GM12865 (cell line): ENCODE measurements around the gene NRXN2.

ENCODE experiments used
- DNase-seq: peaks from one replicate; pipeline ENCODE4 v3.0.0; 2010; ENCODE audit warnings: low read depth
- H3K4me3 ChIP-seq: 2 replicates; pipeline ENCODE4 v1.5.1; 2011; ENCODE audit warnings: mild to moderate bottlenecking, low read depth, low read length, control low read depth
- TF ChIP-seq, protein P1 (sequence below): IDR thresholded peaks from 2 replicates; pipeline ENCODE4 v1.5.1; 2011; ENCODE audit warnings: low read length, control low read depth, low read depth, inconsistent platforms; ENCODE audit not compliant: insufficient read depth; ENCODE audit errors: missing control alignments

The NRXN2 gene

DNA sequence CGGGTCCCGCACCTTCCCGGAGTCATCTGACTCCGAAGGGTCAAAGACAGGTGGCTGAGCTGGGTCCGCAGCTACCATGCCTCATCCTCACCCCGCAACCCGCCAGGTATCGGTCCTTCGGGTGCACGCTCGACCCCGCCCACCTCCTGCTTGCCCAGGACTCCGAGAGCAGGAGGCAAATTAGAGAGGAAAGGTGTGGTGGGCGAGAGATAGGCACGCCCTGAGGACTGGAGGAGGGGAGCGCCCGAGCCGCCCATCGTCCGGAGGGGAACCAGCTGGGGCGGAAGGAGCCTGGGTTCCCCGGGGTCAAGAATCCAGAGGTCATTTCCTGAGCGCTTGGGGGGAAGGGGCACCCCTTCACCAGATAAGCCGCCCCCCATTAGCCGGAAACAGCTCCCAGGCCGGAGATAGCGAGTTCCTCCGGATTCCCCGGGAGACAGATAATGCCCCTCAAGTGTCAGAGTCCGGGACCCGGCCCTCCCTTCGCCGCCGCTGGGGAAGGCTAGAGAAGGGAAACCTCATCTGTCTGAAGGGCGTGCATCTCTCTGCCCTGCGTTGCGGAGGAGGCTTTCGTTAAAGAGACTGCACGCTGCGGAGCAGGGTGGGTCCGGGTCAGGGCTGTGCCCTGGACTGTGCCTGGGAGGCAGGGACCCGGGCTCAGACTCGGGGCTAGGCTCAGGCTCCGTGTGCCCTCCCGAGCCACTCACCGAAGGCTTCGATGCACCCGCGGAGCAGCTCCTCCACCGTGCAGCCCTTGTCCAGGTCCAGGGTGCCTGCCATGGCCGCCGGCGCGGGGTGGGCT is 19.3 kb upstream of the NRXN2 start:
- TF ChIP-seq, protein P1, sequence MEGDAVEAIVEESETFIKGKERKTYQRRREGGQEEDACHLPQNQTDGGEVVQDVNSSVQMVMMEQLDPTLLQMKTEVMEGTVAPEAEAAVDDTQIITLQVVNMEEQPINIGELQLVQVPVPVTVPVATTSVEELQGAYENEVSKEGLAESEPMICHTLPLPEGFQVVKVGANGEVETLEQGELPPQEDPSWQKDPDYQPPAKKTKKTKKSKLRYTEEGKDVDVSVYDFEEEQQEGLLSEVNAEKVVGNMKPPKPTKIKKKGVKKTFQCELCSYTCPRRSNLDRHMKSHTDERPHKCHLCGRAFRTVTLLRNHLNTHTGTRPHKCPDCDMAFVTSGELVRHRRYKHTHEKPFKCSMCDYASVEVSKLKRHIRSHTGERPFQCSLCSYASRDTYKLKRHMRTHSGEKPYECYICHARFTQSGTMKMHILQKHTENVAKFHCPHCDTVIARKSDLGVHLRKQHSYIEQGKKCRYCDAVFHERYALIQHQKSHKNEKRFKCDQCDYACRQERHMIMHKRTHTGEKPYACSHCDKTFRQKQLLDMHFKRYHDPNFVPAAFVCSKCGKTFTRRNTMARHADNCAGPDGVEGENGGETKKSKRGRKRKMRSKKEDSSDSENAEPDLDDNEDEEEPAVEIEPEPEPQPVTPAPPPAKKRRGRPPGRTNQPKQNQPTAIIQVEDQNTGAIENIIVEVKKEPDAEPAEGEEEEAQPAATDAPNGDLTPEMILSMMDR, result no peak
- peak overlapping the region; percentile 48 for H3K4me3 ChIP-seq
- DNase-seq, result peak; percentile 45

DNA sequence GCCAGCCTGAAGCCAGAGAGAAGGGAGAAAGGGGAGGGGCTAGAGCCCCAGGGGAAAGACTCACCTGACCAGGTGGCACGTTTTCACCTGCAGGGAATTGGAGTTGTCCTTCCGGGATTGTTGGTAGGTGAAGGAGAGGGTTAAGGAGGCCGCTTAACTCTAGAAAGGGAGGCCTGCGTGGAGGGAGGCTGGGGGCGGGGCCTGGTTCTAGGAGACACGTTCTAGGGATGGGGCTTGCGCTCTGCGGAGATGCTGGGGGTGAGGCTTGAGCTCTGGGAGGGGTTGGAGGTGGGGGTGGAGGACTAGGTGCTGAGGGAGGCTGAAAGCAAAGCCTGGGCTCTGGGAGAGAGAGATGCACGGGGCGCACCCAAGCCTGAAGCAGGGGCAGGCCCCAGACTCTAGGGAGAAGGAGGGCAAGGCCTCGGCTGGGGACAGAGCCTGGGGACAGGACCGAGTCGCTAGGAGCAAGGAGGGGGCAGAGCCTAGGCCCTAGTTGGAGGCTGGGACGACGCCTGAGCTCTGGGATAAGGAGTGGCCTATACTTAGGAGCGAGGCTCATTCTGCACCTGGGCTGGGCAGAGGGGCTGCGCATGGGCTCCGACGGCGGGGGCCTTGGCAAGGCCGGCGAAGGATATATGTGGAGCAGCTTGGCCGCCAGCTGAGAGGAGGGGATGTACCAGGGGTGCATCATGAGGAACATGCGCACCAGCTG is 18.5 kb upstream of the NRXN2 start:
- H3K4me3 ChIP-seq, result no peak overlapping the region
- TF ChIP-seq, protein P1, result no peak
- DNase-seq, result no peak

DNA sequence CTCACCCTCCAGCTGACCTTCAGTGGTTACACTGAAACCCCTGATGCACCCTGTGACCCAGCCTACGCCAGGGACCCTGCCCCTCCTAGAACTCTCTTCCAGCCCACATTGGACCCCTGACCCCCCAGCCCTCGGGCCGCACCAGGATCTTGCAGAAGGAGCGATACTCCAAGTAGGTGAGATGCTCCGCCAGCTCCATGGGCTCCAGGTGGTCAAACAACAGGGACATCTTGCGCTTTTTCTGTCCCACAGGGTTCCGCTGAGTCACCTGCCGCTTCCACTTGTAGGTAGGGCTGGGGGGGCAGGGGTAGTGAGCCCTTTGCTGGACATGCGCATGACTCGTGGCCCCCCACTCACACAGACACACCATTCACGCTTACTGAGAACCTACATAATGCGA is 16.9 kb upstream of the NRXN2 start:
- DNase-seq, result no peak
- no peak overlapping the region for H3K4me3 ChIP-seq
- TF ChIP-seq, protein P1, result no peak

DNA sequence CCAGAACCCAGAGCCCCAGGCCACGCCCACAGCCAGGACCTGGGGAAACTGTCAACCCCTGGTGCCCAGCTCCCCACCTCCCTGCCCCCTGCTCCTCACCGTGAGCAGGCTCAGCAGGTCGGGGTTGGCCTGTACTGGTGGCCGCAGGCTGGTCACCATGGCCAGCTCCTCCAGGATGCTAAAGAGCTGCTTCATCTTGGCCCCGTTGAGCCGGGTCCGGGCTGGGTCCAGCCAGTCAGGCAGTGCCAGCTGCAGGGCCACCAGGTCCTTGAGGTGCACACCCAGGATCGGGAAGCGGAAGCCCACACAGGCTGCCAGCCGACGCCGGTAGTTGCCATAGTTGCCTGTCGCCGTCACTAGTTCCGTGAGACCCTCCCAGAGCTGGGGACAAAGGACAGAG is 13.7 kb upstream of the NRXN2 start:
- no peak overlapping the region for H3K4me3 ChIP-seq
- TF ChIP-seq, protein P1, result no peak
- no peak for DNase-seq

DNA sequence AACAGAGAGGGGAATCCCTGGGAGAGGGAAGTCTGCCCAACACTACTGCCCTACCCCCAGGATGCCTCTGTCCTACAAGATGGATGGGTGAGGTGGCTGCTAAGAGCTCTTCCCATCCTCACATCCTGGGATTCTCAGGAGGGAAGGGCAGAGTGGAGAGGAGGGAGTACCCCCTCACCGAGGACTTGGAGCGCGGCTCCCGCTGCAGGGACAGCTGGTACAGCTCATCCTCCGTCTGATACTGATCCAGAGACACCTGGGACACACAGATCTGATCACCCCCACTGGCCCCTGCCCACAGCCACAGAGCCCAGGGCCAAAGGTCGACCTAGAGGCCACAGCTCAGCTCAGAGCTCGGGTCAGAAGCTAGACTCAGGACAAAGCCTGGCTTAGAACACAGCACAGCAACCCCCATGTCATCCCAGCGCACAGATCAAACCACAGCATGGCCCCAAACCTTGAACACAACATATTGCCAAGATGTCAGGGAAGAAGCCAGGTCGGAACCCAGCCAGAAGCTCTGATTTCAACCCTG is 12.8 kb upstream of the NRXN2 start:
- no peak overlapping the region for H3K4me3 ChIP-seq
- TF ChIP-seq, protein P1, result no peak
- DNase-seq, result no peak

DNA sequence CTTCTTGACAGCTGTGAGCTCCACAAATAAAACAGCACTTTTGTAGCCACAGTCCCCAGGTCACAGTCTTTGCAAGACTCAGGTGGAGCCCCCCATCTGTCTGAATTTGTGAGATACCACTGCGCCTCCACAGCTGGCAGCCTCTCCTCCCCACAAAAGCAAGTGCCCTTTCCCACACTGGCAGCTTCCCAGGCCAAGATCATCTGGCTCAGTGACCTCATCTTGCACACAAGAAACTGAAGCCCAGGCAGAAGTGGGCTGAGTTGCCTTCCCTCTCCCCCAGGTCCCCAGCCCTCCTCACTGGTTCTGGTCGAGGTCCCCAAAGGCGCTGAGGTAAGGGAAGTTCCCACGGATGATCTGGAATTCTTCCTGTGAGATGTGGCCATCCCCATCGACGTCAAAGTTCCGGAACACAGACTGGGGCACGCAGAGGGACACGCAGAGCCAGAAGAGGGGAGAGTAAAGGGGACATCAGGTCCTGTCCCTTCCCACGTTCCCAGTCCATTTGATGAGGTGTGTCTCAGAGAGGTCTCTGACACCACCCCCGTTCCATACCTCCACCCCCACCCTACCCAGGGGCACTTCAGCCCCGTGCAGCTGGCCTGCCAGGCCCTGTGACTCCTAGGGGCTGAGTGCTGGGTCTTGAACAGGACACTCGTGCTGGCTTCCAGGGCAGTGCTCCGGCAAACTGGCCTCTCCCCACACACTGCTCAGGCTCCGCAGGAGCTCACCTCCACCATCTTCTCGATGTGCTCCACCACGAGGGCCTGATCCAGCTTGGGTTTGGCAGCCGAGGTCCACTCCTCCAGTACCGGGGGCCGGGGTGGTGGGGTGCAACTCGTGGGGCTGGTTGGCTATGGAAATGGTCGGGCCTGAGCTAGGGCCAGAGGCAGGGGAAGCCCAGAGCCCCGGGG is 12.1 kb upstream of the NRXN2 start:
- H3K4me3 ChIP-seq, result no peak overlapping the region
- TF ChIP-seq, protein P1, result no peak
- no peak for DNase-seq
